ENCODE results near the gene KSR2.

KSR2 gene

GRCh38 chr12:117507548-117507947, 461.2 kb downstream of the KSR2 start:
- no peak for DNase-seq (ENCODE audit: low read depth in 2 of 3, low spot score in 2 of 3)

DNA sequence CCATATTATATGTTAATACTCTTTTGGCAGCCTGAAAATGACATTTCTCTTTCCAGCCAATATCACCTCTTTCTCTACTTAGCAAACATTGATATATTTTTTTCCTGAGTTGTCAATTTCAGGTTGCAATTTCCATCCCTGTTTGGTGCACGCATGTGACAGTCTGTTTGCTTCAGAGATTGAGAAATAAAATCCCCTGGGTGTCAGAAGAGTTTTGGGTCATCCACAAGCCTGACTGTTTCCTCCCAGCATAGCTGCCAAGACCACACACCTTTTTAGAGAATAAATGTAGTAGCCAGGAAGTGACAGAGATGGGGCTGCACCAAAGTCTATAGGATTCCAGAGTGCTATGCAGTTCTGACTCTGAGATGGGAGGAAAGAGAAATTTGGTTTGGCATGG, 462.5 kb downstream of the KSR2 start:
- no peak for DNase-seq (ENCODE audit: low read depth in 2 of 3, low spot score in 2 of 3)

DNA sequence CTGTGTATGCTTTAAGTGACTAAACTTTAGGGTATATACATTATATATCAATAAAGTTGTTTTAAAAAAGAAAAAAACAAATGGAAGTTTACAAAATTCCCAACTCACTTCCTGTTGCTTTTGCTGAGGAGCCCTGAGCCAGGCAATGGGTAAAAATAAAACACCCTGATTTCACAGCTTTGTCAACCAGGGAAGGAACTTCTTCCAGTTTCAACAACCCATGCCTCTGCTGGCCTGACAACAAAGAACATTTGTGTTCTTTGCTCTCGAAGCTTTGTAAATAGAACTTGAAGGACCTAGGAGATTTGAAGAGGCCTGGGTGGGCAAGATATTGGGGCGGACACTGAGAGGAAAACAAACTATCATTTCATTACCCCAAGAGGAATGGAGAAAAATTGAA, 466.2 kb downstream of the KSR2 start:
- no peak for DNase-seq (ENCODE audit: low read depth in 2 of 3, low spot score in 2 of 3)

DNA sequence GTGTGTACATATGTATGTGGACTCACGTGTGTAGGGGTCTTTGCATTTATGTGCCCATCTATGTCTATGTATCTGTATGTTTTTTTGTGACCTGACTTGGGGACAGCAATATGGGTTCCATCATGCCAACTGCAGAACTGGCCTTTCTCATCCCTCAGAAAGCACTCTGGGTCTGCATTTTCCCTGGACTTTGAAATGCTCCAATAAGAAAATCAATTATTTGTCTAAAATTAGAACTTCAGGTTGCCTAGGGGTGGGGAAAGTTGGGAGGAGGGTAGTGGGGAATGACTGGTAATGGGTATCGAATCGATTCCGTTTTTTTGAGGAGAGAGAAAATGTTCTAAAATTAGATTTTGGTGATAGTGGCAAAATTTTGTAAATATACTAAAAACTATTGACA, 466.6 kb downstream of the KSR2 start:
- DNase-seq (ENCODE audit: low read depth in 2 of 3, low spot score in 2 of 3), result no peak

DNA sequence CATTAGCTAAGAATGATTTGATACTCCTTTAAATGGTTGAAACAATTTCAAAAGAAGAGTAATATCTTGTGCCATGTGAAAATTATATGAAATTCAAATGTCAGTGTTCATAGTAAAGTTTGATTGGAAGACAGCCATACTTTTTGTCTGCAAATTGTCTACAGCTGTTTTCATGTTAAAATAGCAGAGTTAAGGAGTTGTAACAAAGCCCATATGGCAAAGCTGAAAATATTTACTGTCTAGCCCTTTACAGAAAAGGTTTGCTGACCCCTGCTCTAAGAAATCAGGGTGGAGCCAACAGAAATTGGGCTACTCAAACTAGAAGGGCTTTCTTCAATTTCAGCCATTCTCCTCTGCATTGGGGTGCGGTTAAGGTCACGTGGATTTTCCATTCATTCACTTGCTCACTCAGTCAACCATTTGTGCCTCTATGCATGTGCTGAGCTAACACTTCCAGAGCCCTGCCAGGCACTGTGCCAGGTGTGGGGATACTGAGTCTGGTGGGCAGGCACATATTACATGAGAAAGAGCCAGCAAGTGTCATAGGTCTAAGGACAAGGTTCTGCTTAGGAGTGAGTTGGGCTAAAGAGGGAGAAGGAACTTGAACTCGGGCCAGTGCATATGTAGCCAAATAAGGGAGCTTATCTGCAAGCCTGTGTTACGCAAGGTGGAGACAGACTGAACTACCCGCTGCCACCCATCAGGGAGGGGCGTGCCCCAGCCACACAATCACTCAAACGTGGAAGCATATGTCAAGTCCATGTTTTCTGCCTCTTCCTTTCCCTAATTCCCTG, 467.5 kb downstream of the KSR2 start:
- no peak for DNase-seq (ENCODE audit: low read depth in 2 of 3, low spot score in 2 of 3)

- no peak for DNase-seq (ENCODE audit: low read depth in 2 of 3, low spot score in 2 of 3)
These were observed 468.9 kb downstream of the KSR2 start for GRCh38 chr12:117499759-117500485.

- DNase-seq (ENCODE audit: low read depth in 2 of 3, low spot score in 2 of 3), result no peak
These were observed 469.9 kb downstream of the KSR2 start for GRCh38 chr12:117498880-117499279.

GRCh38 chr12:117498256-117498655, 470.5 kb downstream of the KSR2 start:
- no peak for DNase-seq (ENCODE audit: low read depth in 2 of 3, low spot score in 2 of 3)

- no peak for DNase-seq (ENCODE audit: low read depth in 2 of 3, low spot score in 2 of 3)
These were observed 471.4 kb downstream of the KSR2 start for GRCh38 chr12:117497407-117497806.

DNA sequence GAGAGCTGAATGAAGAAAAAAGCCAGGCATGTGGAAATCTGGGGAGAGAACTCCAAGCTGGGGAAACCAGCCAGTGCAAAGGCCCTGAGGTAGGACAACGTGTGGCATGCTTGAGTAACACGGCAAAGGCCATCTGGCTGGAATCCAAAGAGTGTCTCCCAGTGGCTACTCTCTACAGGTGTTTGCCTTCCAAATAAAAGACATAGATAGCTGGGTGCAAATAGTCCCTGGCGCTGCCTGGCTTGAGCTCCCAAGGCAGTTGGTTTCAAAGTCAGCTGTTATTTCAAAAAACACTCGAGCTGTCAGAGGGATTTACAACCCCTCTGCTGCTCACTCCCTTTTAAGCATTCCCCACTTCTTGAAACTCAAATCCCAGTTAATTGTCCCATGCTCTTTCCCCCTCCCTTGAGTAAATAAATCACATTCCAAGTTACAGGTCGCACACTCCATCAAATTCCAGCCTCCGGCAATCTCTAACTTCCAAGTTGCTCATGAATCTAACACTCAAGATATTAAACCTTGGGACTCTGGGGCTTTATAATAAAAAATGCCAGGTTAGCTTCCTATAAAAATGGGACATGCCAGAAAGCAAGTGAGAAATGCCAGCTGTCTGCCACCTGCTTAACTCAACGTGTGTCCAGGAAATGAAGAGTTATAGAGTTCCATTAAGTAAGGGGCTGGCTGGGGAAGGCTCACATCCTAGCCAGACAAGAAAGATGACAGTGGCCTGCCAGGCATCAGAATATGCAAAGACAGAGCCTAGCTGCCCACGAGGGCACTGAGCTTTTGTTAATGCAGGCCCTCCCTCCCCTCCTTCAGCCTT, 473.7 kb downstream of the KSR2 start:
- DNase-seq (ENCODE audit: low read depth in 2 of 3, low spot score in 2 of 3), result no peak

GRCh38 chr12:117491711-117492110, 477.1 kb downstream of the KSR2 start:
- DNase-seq (ENCODE audit: low read depth in 2 of 3, low spot score in 2 of 3), result no peak

DNA sequence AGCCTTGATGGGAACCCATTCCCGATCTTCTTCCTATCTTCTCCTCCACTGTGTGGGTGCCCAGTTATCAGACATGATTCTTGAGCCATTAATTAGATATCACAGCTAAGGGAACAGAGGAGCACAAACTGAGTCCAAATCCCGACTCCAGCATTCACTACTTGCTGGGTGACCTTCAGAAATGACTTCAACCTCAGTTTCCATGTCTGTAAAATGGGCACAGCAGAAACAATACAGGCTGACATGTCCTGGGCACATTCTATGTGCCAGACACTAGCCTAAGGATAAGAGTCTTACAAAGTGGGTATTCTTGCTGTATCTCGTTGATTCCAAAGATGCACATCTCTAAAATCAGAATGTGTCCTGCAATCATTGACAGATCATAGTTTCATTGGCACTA, 478.7 kb downstream of the KSR2 start:
- no peak for DNase-seq (ENCODE audit: low read depth in 2 of 3, low spot score in 2 of 3)

DNA sequence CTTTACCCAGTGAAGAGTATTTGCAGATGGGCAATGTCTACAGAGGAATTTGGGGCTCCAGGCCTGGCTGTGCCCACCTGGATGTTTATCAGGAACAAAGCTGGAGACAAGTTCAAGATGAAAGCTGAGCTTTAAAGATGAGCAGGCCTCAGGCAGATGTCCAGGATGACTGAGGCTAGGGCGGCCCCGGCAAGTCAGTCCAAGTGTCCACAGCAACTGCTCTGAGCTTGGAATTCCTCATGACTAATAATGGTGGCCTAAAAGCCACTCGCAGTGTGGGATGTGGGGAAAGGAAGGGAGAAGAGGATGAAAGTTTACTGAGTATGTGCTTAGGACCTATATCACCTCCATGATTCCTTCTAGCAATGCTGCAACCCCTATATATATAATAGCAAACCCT, 479.1 kb downstream of the KSR2 start:
- no peak for DNase-seq (ENCODE audit: low read depth in 2 of 3, low spot score in 2 of 3)

DNA sequence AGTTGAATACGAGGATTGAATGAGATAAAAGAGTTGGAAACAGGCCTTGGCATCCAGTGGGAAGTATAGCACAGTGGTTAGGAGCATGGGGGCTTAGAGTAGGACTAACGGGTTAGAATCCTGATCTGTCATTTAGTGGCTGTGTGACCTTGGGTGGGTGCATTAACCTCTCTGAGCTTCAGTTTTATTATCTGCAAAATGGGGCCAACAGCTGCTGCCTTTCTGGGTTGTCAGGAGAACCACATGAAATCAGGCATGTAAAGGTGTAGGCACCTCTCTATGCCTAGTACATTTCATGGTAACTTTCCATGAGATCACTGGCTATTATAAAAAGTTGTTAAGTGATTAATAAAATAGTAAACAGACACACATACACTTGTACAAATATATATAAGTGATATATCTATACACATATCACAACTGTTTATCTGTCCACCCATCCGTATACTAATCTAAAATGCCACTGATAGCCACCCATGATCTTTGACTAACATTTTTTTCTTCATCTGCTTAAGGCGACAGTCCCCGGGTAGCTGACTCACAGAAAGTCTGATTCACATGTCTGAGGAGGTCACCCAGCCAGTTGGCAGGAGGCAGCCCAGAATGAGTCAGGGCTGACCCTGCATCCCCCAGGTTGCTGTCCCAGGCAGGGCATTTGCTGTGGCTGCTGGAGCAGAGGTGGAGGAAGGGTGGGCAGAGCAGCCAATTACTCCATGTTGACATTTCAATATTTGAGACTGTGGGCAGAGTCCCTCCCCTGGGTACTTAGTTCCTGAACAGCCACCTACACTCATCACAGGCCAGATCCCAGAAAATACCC, 481.7 kb downstream of the KSR2 start:
- no peak for DNase-seq (ENCODE audit: low read depth in 2 of 3, low spot score in 2 of 3)

DNA sequence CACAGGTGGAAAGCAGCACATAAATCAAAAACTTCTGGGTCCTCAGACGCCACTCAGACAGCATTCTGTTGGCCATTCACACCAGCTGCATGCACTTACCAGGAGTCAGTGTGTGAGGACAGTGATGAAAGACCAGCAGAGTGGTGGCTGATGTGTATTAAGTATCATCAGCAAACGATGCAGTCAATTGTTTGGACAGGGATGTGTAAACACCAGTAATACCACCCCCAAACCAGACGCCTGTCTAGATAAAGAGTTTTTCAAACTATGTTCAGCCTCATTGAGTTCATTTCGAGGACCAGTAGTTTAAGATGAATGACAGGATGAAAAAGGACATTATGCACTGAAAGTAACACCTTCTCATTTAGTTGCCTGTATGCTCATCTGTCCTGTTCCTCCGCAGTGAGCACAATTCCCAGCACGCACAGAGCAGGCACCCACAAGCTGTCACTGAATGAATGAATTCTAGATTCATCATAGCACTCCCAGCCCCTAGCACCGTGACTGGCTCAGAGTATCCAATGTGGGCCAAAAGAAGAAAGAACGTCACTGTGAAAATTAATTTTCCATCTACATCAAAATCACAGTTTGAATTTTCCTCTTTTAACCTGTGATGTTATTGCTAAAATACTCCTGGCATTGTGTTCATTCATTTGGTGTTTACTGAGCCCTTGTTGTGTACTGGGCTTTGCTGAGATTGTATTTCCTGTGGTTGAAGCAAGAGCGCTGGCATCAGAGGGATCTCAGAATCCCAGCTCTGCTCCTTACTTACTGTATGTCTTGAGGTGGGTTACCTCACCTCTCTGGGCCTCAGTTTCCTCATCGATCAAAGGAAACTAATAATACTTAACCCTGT, 482.6 kb downstream of the KSR2 start:
- no peak for DNase-seq (ENCODE audit: low read depth in 2 of 3, low spot score in 2 of 3)

DNA sequence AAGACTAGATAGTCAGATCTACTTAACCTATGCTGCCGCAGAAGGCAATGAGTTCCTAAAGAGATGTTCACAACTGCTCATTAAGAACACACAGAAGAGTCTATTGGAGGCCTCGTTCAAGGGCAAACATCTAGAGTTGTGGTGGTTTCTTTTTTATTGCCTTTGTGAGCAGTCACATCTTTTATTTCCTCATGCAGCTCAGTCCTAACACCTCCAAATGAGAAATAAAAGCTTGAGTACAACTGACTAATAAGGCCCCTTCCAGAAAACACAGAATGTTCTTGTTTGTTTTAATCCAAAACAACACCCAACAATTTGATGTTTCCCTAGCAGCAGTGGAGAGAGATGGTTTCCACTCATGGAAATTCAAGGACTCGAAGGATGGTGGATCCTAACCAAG, 483.9 kb downstream of the KSR2 start:
- no peak for DNase-seq (ENCODE audit: low read depth in 2 of 3, low spot score in 2 of 3)

GRCh38 chr12:117483501-117483900, 485.3 kb downstream of the KSR2 start:
- no peak for DNase-seq (ENCODE audit: low read depth in 2 of 3, low spot score in 2 of 3)

DNA sequence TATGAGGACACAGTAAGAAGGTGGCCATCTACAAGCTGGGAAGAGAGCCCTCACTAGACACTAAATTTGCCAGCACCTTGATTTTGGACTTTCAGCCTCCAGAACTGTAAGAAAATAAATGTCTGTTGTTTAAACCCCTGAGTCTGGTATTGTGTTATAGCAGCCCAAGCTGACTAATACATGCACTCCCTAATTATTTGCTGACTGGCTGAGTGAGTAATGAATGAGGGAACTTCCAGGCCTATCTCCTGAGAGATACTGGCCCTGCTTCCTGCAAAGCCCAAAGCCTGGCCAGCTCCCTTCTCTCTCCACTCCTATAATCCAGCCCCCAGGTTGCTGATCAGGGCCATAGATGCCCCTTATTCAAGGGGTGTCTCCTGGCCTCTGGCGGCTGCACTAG, 487.3 kb downstream of the KSR2 start:
- DNase-seq (ENCODE audit: low read depth in 2 of 3, low spot score in 2 of 3), result no peak

- DNase-seq (ENCODE audit: low read depth in 2 of 3, low spot score in 2 of 3), result no peak
These were observed 492.4 kb downstream of the KSR2 start for GRCh38 chr12:117476341-117476740.

DNA sequence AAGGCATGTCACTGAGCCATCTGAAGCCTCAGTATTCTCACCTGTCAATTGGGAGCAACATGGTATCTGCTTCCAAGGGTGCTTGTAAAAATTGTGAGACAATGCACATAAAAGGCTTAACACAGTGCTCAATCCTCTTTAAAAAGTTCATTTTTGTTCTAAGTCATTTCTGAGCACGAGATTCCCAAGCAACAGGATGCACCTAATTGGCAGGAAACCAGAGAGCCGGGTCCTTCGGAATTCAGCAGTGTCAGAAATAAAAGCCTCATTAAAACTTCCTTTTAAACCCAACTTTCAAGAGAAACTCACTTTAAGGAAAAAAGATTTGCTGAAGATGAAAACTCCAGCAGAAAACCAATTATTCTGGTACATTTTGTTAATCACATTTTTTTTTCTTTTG, 494.9 kb downstream of the KSR2 start:
- DNase-seq (ENCODE audit: low read depth in 2 of 3, low spot score in 2 of 3), result no peak
